ENCODE results near the gene MAD2L2.

Gene MAD2L2

DNA sequence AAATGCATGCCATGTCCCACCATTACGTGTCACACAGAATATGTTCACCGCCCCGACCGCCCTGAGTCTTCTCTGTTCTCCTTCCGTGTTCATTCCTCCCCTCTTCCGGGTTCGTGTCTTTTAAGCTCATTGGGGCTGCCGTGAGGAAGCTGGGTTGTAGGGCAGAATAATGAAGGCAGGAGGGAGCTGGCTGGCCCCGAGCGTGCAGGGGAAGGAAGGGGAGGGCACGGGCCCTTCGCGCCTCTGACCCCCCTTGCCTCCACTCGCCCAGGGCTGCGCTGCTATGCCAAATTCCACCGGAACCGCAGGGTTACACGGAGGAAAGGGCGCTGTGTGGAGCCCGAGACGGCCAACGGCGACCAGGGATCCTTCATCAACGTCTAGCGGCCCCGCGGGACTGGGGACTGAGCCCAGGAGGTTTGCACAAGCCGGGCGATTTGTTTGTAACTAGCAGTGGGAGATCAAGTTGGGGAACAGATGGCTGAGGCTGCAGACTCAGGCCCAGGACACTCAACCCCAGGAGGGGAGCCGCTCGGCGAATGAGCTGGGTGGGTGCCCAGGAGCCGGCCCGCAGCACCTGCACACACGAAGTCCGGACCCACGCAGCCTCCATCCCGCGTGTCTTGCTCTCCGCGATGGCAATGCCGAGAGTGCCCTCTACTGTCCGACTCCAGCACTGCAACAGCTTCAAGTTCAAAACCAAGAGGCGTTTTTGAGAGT, 38.5 kb upstream of the MAD2L2 start:
- Histone ChIP-seq H3K4me3 (ENCODE audit: low read depth, low read length) (peak overlapping the region; percentile 11; the same call in 1 of the 2 replicates), H3K27me3 (ENCODE audit: insufficient read depth, low read depth, severe bottlenecking) (no peaks in the 10 kb centered on the region), H3K9me3 (ENCODE audit: severe bottlenecking) (no peaks in the 10 kb centered on the region), H3K27ac (peak overlapping the region; percentile 66), H3K36me3 (peaks cover 4% of the 10 kb centered on the region)
- DNase-seq: peak; percentile 72
- TF ChIP-seq, protein P1, sequence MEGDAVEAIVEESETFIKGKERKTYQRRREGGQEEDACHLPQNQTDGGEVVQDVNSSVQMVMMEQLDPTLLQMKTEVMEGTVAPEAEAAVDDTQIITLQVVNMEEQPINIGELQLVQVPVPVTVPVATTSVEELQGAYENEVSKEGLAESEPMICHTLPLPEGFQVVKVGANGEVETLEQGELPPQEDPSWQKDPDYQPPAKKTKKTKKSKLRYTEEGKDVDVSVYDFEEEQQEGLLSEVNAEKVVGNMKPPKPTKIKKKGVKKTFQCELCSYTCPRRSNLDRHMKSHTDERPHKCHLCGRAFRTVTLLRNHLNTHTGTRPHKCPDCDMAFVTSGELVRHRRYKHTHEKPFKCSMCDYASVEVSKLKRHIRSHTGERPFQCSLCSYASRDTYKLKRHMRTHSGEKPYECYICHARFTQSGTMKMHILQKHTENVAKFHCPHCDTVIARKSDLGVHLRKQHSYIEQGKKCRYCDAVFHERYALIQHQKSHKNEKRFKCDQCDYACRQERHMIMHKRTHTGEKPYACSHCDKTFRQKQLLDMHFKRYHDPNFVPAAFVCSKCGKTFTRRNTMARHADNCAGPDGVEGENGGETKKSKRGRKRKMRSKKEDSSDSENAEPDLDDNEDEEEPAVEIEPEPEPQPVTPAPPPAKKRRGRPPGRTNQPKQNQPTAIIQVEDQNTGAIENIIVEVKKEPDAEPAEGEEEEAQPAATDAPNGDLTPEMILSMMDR (IDR thresholded peaks at IDR 0.05; ENCODE audit: low read depth, low read length): peak; percentile 91

DNA sequence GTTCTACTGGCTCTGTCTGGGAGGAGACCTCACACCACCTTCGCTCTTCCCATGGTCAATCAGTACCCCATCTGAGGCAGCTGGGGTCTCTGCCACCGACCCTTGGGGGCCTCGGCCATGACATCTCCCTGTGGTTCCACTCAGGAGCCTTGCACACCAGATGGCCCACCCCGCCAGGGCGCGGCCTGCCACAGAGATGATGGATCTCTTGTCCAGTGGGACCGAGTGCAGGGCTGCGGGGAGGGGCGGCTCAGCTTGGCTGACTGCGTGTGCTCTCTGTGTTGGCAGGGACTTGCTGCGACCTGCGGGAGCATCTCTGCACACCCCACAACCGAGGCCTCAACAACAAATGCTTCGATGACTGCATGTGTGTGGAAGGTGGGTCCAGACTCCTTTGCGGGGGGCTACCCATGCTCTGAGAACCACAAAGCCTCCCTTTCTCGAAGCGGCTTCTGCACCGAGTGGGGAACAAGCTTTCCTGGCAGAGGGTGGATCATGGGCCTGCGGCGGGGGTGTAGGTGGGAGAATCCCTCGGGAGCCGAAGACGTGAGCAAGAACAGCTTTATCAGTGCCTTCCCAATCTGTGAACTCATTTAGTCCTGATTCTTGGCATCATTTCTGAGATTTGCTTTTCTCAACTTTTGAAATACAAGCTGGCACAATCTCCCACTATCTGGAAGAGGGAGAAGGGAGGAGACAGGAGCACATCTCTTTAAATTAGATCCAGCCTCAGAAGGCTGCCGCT, 34.1 kb upstream of the MAD2L2 start:
- no peaks in the 10 kb centered on the region for H3K9me3 ChIP-seq (ENCODE audit: severe bottlenecking)
- no peak overlapping the region for H3K4me3 ChIP-seq (ENCODE audit: low read depth, low read length)
- TF ChIP-seq, protein P1 (IDR thresholded peaks at IDR 0.05; ENCODE audit: low read depth, low read length): no peak
- H3K27me3 ChIP-seq (ENCODE audit: insufficient read depth, low read depth, severe bottlenecking): no peaks in the 10 kb centered on the region
- H3K27ac ChIP-seq: peak overlapping the region; percentile 10; the same call in 1 of the 2 replicates
- DNase-seq: peak; percentile 63
- peaks cover 12% of the 10 kb centered on the region for H3K36me3 ChIP-seq

DNA sequence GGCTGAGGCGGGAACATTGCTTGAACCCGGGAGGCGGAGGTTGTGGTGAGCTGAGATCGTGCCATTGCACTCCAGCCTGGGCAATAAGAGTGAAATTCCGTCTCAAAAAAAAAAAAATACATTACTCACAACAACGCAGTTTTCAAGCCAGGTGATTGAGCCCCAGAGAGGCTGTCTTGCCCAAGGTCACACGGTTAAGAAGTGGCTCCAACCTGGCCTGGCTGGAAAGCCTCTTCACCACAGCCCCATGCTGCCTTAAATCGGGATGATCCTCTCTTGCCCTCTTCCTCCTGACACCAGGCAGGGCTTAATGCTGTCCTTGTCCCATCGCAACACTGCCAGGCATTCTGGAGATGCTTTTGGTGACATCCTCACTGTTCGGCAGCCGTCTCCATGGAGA, 32.1 kb upstream of the MAD2L2 start:
- TF ChIP-seq, protein P1 (IDR thresholded peaks at IDR 0.05; ENCODE audit: low read depth, low read length): no peak
- H3K9me3 ChIP-seq (ENCODE audit: severe bottlenecking): no peaks in the 10 kb centered on the region
- no peak for DNase-seq
- no peak overlapping the region for H3K4me3 ChIP-seq (ENCODE audit: low read depth, low read length)
- H3K36me3 ChIP-seq: peaks cover 21% of the 10 kb centered on the region; the same call in 1 of the 2 replicates
- no peaks in the 10 kb centered on the region for H3K27me3 ChIP-seq (ENCODE audit: insufficient read depth, low read depth, severe bottlenecking)
- no peak overlapping the region for H3K27ac ChIP-seq

DNA sequence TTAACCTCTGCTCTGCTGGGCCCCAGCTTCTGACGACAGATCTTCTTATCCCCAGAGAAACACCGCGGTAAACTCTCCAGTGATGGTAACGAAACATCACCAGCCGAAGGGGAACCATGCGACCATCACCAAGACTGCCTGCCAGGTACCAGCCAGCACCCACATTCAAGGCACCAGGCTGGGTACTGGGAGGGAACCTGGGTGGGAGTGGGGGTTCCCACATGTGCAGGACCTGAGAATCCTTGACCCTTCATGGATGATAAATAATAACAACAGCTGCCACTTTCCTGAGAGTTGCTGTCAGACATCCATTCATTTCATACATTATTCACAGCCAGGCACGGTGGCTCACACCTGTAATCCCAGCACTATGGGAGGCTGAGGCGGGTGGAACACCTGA, 31.3 kb upstream of the MAD2L2 start:
- H3K27me3 ChIP-seq (ENCODE audit: insufficient read depth, low read depth, severe bottlenecking): no peaks in the 10 kb centered on the region
- no peak for DNase-seq
- H3K27ac ChIP-seq: no peak overlapping the region
- no peak overlapping the region for H3K4me3 ChIP-seq (ENCODE audit: low read depth, low read length)
- peaks cover 23% of the 10 kb centered on the region for H3K36me3 ChIP-seq
- H3K9me3 ChIP-seq (ENCODE audit: severe bottlenecking): no peaks in the 10 kb centered on the region
- TF ChIP-seq, protein P1 (IDR thresholded peaks at IDR 0.05; ENCODE audit: low read depth, low read length): no peak

DNA sequence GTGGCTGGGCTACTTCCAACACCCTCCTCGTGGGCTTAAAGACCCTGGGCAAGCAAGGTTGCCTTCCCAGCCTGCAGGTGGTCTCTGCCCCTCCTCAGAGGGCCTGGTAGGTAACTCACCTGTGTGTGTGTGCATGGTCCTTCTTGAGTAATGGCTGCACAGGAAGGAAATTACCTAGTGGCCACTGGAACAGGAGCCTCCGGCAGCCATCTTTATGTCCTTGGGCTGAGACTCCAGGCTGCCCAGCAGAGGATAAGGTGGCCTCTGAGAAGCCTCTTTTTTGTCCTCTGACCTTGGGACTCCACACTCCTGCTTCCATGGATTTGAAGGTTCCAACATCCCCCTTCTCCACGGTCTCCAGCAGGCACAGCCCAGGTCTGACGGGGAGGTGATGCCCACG, 30.5 kb upstream of the MAD2L2 start:
- Histone ChIP-seq H3K27ac (no peak overlapping the region), H3K4me3 (ENCODE audit: low read depth, low read length) (no peak overlapping the region), H3K9me3 (ENCODE audit: severe bottlenecking) (no peaks in the 10 kb centered on the region), H3K27me3 (ENCODE audit: insufficient read depth, low read depth, severe bottlenecking) (no peaks in the 10 kb centered on the region), H3K36me3 (peaks cover 26% of the 10 kb centered on the region)
- TF ChIP-seq, protein P1 (IDR thresholded peaks at IDR 0.05; ENCODE audit: low read depth, low read length): no peak
- DNase-seq: no peak

Measured in WERI-Rb-1 (cell line).